Measurements from ENCODE around the gene IMMP2L.

GRCh38 chr7:110698576-110698975 lies 863.7 kb downstream of the IMMP2L start:
- no peak for TF ChIP-seq SMARCE1 (IDR thresholded peaks at IDR 0.05; ENCODE audit: borderline replicate concordance)
- TF ChIP-seq ATF7-NPFF (CRISPR knock-in tag; IDR thresholded peaks at IDR 0.05; ENCODE audit: low read depth): no peak
- TF ChIP-seq CTCF (CRISPR knock-in tag; IDR thresholded peaks at IDR 0.05): no peak
- no peak for TF ChIP-seq ZNF274 (CRISPR knock-in tag; IDR thresholded peaks at IDR 0.05)
- no peak for TF ChIP-seq ZSCAN20 (CRISPR knock-in tag; IDR thresholded peaks at IDR 0.05; ENCODE audit: borderline replicate concordance)
- TF ChIP-seq HMG20B (CRISPR knock-in tag; conservative IDR thresholded peaks at IDR 0.05): no peak
- no peak for TF ChIP-seq FOXK1 (CRISPR knock-in tag; IDR thresholded peaks at IDR 0.05; ENCODE audit: borderline replicate concordance, low read depth)
- no peak for TF ChIP-seq ZNF558 (CRISPR knock-in tag; IDR thresholded peaks at IDR 0.05; ENCODE audit: borderline replicate concordance)
- no peak for TF ChIP-seq ARID5B (CRISPR knock-in tag; IDR thresholded peaks at IDR 0.05)
- TF ChIP-seq JUND (CRISPR knock-in tag; IDR thresholded peaks at IDR 0.05): no peak

Data from HepG2 (cell line).